A549 (cell line): ENCODE results near the gene IGF1R. TPM values are rescaled to one million over a fixed set of nuclear protein-coding genes. Genes with fewer than 3 reads are reported as not detected.

Experiments used
- ATAC-seq, 2 experiments: fragments of 200-7000 bp in 1 of 2; fragments of >200 bp in 1 of 2; cut with Nextera tagmentation in 1 of 2; cut with Tn5 transposase in 1 of 2; 3 replicates each; pipeline versions ENCODE4 v1.8.0 to v1.9.1; 2018 to 2020; ENCODE audit warnings: mild to moderate bottlenecking in 1 of 2, moderate library complexity in 1 of 2
- CTCF ChIA-PET: fragments of 300-600 bp; sonication (Branson Sonifier 250); formaldehyde crosslinking; extraction: SDS; loops from one replicate; lab custom pipeline; 2021; ENCODE audit warnings: antibody characterized with exemption, inconsistent platforms; lab: Yijun Ruan, JAX
- POLR2A ChIA-PET: fragments of 350-600 bp; formaldehyde crosslinking; extraction: SDS; loops from one replicate; lab custom pipeline; 2021; ENCODE audit warnings: antibody characterized with exemption, inconsistent platforms; lab: Yijun Ruan, JAX
- DNase-seq, 2 experiments: peaks; one replicate each; pipeline versions ENCODE4 v3.0.0 to v3.0.0-alpha.2; 2011 to 2016; ENCODE audit warnings: low read depth in 1 of 2, low spot score in 1 of 2
- FAIRE-seq: peaks from 2 replicates; lab custom pipeline; 2011; peaks lifted over from hg19 to GRCh38; lab: Jason Lieb, UNC
- H3K27ac ChIP-seq, 2 experiments: fragments of >200 bp; sonication (Bioruptor Twin); formaldehyde crosslinking; 3 replicates each; pipeline ENCODE4 v1.5.1; 2016 to 2017
- H3K4me1 ChIP-seq: fragments of >200 bp; sonication (Bioruptor Twin); formaldehyde crosslinking; 3 replicates; pipeline ENCODE4 v1.6.1; 2016
- H3K4me2 ChIP-seq: fragments of >200 bp; sonication (Bioruptor Twin); formaldehyde crosslinking; 3 replicates; pipeline ENCODE4 v1.6.1; 2016
- H3K4me3 ChIP-seq: fragments of >200 bp; sonication (Bioruptor Twin); formaldehyde crosslinking; 3 replicates; pipeline ENCODE4 v1.5.1; 2016
- H3K9me3 ChIP-seq: fragments of >200 bp; sonication (Bioruptor Twin); formaldehyde crosslinking; 3 replicates; pipeline ENCODE4 v1.6.1; 2016
- BHLHE40 ChIP-seq: IDR thresholded peaks from 2 replicates; pipeline ENCODE4 v1.6.1; 2012; ENCODE audit warnings: low read depth, low read length, inconsistent platforms
- CTCF ChIP-seq: fragments of >200 bp; sonication (Bioruptor Twin); formaldehyde crosslinking; IDR thresholded peaks from 3 replicates; pipeline ENCODE4 v1.5.1; 2016
- EP300 ChIP-seq, 2 experiments: fragments of >200 bp; sonication (Bioruptor Twin); formaldehyde crosslinking; IDR thresholded peaks; 2 replicates in 1 of 2; 3 replicates in 1 of 2; pipeline ENCODE4 v1.6.1; 2016 to 2017
- FOSB ChIP-seq: fragments of 250-450 bp; sonication (Bioruptor Pico); IDR thresholded peaks from 2 replicates; pipeline ENCODE4 v1.5.0; 2020; ENCODE audit warnings: mild to moderate bottlenecking, moderate library complexity
- FOSL2 ChIP-seq, 2 experiments: fragments of 450-650 bp in 1 of 2; fragments of >200 bp in 1 of 2; sonication (Bioruptor Twin) in 1 of 2; formaldehyde crosslinking; IDR thresholded peaks; 2 replicates each; pipeline versions ENCODE4 v1.5.0 to v1.6.1; 2016 to 2020; ENCODE audit warnings: mild to moderate bottlenecking in 1 of 2, moderate library complexity in 1 of 2
- HMGXB4 ChIP-seq: fragments of 250-450 bp; sonication (Bioruptor Pico); IDR thresholded peaks from 2 replicates; pipeline ENCODE4 v1.5.0; 2021; ENCODE audit warnings: mild to moderate bottlenecking, moderate library complexity, borderline replicate concordance
- HOXB13 ChIP-seq: fragments of 250-450 bp; sonication (Bioruptor Pico); IDR thresholded peaks from 2 replicates; pipeline ENCODE4 v1.5.0; 2020; ENCODE audit warnings: low read depth, mild to moderate bottlenecking, moderate library complexity
- JUNB ChIP-seq: fragments of >200 bp; sonication (Bioruptor Twin); formaldehyde crosslinking; IDR thresholded peaks from 2 replicates; pipeline ENCODE4 v1.6.1; 2016
- MAZ ChIP-seq: fragments of 150-350 bp; IDR thresholded peaks from 2 replicates; pipeline ENCODE4 v1.6.1; 2014; ENCODE audit warnings: antibody characterized with exemption, low read depth, low read length, borderline replicate concordance
- NFE2L2 ChIP-seq: fragments of 150-350 bp; conservative IDR thresholded peaks from 2 replicates; pipeline ENCODE4 v1.6.1; 2014; ENCODE audit warnings: low read length
- POLR2AphosphoS2 ChIP-seq: conservative IDR thresholded peaks from 2 replicates; pipeline ENCODE4 v1.6.1; 2012; ENCODE audit warnings: low read length, improper control_type of control experiment, inconsistent platforms
- RCOR1 ChIP-seq: fragments of 150-350 bp; IDR thresholded peaks from 2 replicates; pipeline ENCODE4 v1.6.1; 2014; ENCODE audit warnings: antibody characterized with exemption, low read length, low read depth
- REST ChIP-seq: fragments of 200-600 bp; sonication (generic); IDR thresholded peaks from 2 replicates; pipeline ENCODE4 v1.6.1; 2016; ENCODE audit warnings: antibody characterized with exemption, mild to moderate bottlenecking, moderate library complexity
- TP53 ChIP-seq: fragments of 250-450 bp; sonication (Bioruptor Pico); IDR thresholded peaks from 2 replicates; pipeline ENCODE4 v1.5.0; 2021; ENCODE audit warnings: mild to moderate bottlenecking, moderate library complexity
- ZC3H11A ChIP-seq: fragments of 450-650 bp; IDR thresholded peaks from 2 replicates; pipeline ENCODE4 v1.6.1; 2014; ENCODE audit warnings: antibody characterized with exemption, mild to moderate bottlenecking
- ZNF302 ChIP-seq: fragments of 250-450 bp; sonication (Bioruptor Pico); IDR thresholded peaks from 2 replicates; pipeline ENCODE4 v1.9.0; 2021; ENCODE audit warnings: inconsistent platforms, mild to moderate bottlenecking, moderate library complexity
- WGBS: methylation state at CpG from one replicate; pipeline ENCODE4 v1.1.6; 2017; ENCODE audit errors: missing lambda C conversion rate; 5-methylcytosine and 5-hydroxymethylcytosine counted together
- polyA plus RNA-seq, 4 experiments: library from polyadenylated mRNA; depleted of rRNA in 3 of 4; stranded (reverse); fragments of >200 nt; fragmentation: RNase III in 1 of 4; extraction: RNeasy Plus Mini Kit Qiagen cat#74134 plus additional on column Dnase treatment in 1 of 4; gene quantifications; 2 replicates in 3 of 4; 3 replicates in 1 of 4; pipeline ENCODE4 v1.2.3, GENCODE V29; 2011 to 2017

IGF1R gene
- polyA plus RNA-seq, 2 of the 4 experiments (the other 2 are of a cell fraction), result 42.6 to 69.5 TPM

- CTCF ChIA-PET, result interaction anchor here (1.1 kb wide), 1 partner anchor 14 kb away, joined by 4 read pairs; no protein-coding TSS in a partner anchor
- no peak for TF ChIP-seq POLR2AphosphoS2
- no peak for TF ChIP-seq HMGXB4
- no peak for TF ChIP-seq ZNF302 (CRISPR knock-in tag)
- no peak for TF ChIP-seq REST
- no peak for TF ChIP-seq MAZ
- no peak for TF ChIP-seq FOSB (CRISPR knock-in tag)
- TF ChIP-seq HOXB13 (CRISPR knock-in tag), result no peak
- TF ChIP-seq NFE2L2, result no peak
- no peak for TF ChIP-seq RCOR1
- no peak for TF ChIP-seq CTCF
- TF ChIP-seq TP53, result no peak
- no peak for TF ChIP-seq BHLHE40
- TF ChIP-seq FOSL2 (IDR thresholded peaks at IDR 0.05), result no peak
- TF ChIP-seq FOSL2 (CRISPR knock-in tag; IDR thresholded peaks at IDR 0.05), result no peak
- no peak for TF ChIP-seq EP300 (IDR thresholded peaks at IDR 0.05)
- TF ChIP-seq JUNB, result no peak
- no peak for TF ChIP-seq ZC3H11A
- POLR2A ChIA-PET, result no interaction called here
- no peak overlapping the region for H3K4me3 ChIP-seq
- peak overlapping the region in 1 of 2 experiments; percentile 21; a peak in 3 of 6 replicates for H3K27ac ChIP-seq
- H3K4me1 ChIP-seq, result peaks cover 26% of the 10 kb centered on the region
- WGBS, result 99% methylated on average over 4 of the region's 4 CpGs
- no peak for DNase-seq
- no peak for FAIRE-seq
- no peak for ATAC-seq
- H3K4me2 ChIP-seq, result no peak overlapping the region
- peaks cover 10% of the 10 kb centered on the region for H3K9me3 ChIP-seq
Observed at GRCh38 chr15:98980899-98981228, 332.5 kb downstream of the IGF1R start.

- ATAC-seq (peak; percentile 38 to 44; a peak in 3 of 6 replicates), DNase-seq (no peak), FAIRE-seq (no peak)
- no peak for TF ChIP-seq NFE2L2
- WGBS, result 78% methylated on average over 14 of the region's 14 CpGs
- Histone ChIP-seq H3K9me3 (peaks cover 22% of the 10 kb centered on the region), H3K27ac (peak overlapping the region; percentile 1 to 68; a peak in 3 of 6 replicates), H3K4me3 (no peak overlapping the region), H3K4me1 (peaks cover 26% of the 10 kb centered on the region), H3K4me2 (0 out of 3 replicates have a peak overlapping the region, but pooled peaks have one; percentile 1)
- ChIA-PET CTCF (interaction anchor here (0.9 to 2.1 kb wide), 7 partner anchors 13 to 109 kb away, joined by 3 to 4 read pairs (median 3); no protein-coding TSS in a partner anchor), POLR2A (no interaction called here)
Observed at GRCh38 chr15:98981851-98982722, 333.7 kb downstream of the IGF1R start.
